ENCODE data around the gene CMIP. TPM values are rescaled to one million over a fixed set of nuclear protein-coding genes. Genes with fewer than 3 reads are reported as not detected.
"Not testable (repeated sequence)": the region's sequence is repeated elsewhere in the genome, so short reads cannot be mapped to it uniquely, and the experiment has no call there.

Gene CMIP
- total RNA-seq, 1 donor from 2014 or later, result 19.8 TPM

GRCh38 chr16:81416749-81417148, 27.9 kb upstream of the CMIP start:
- intact Hi-C loops (cut with DNase I), result no loop called here
- no peak for DNase-seq (ENCODE audit: low spot score)

- intact Hi-C loops (cut with DNase I), result no loop called here
Observed at GRCh38 chr16:81417210-81417609, 27.4 kb upstream of the CMIP start.

GRCh38 chr16:81419806-81420205, 24.8 kb upstream of the CMIP start:
- no peak for DNase-seq (ENCODE audit: low spot score)
- intact Hi-C loops (cut with DNase I), result no loop called here

More at GRCh38 chr16:81417210-81417609, 27.4 kb upstream of the CMIP start:
- DNase-seq (ENCODE audit: low spot score), result no peak

GRCh38 chr16:81421126-81421525, 23.5 kb upstream of the CMIP start:
- intact Hi-C loops (cut with DNase I), result no loop called here

GRCh38 chr16:81421536-81421935, 23.1 kb upstream of the CMIP start:
- intact Hi-C loops (cut with DNase I), result no loop called here
- no peak for DNase-seq (ENCODE audit: low spot score)

More at GRCh38 chr16:81421126-81421525, 23.5 kb upstream of the CMIP start:
- DNase-seq (ENCODE audit: low spot score), result no peak

GRCh38 chr16:81422153-81422552, 22.5 kb upstream of the CMIP start:
- intact Hi-C loops (cut with DNase I); DNase-seq (ENCODE audit: low spot score): not testable (repeated sequence)

GRCh38 chr16:81424771-81425170, 19.8 kb upstream of the CMIP start:
- intact Hi-C loops (cut with DNase I), result no loop called here
- DNase-seq (ENCODE audit: low spot score), result no peak

- intact Hi-C loops (cut with DNase I), result no loop called here
- no peak for DNase-seq (ENCODE audit: low spot score)
Observed at GRCh38 chr16:81427219-81427618, 17.4 kb upstream of the CMIP start.

- no peak for DNase-seq (ENCODE audit: low spot score)
- intact Hi-C loops (cut with DNase I), result no loop called here
Observed at GRCh38 chr16:81429045-81429521, 15.5 kb upstream of the CMIP start.

- DNase-seq (ENCODE audit: low spot score), result no peak
- intact Hi-C loops (cut with DNase I), result no loop called here
Observed at GRCh38 chr16:81431554-81432353, 12.9 kb upstream of the CMIP start.

GRCh38 chr16:81432937-81433557, 11.6 kb upstream of the CMIP start:
- intact Hi-C loops (cut with DNase I), result no loop called here
- DNase-seq (ENCODE audit: low spot score), result no peak

GRCh38 chr16:81435103-81435502, 9.5 kb upstream of the CMIP start:
- no peak for DNase-seq (ENCODE audit: low spot score)
- intact Hi-C loops (cut with DNase I), result no loop called here

- intact Hi-C loops (cut with DNase I), result no loop called here
- no peak for DNase-seq (ENCODE audit: low spot score)
Observed at GRCh38 chr16:81435567-81435966, 9.0 kb upstream of the CMIP start.

GRCh38 chr16:81436386-81436785, 8.2 kb upstream of the CMIP start:
- no peak for DNase-seq (ENCODE audit: low spot score)
- intact Hi-C loops (cut with DNase I), result no loop called here

- DNase-seq (ENCODE audit: low spot score), result no peak
- intact Hi-C loops (cut with DNase I), result no loop called here
Observed at GRCh38 chr16:81437865-81438264, 6.7 kb upstream of the CMIP start.

GRCh38 chr16:81440888-81441761, 3.5 kb upstream of the CMIP start:
- intact Hi-C loops (cut with DNase I), result loop anchor here (5.0 kb wide), 1 partner anchor 111 kb away; no protein-coding TSS in a partner anchor
- DNase-seq (ENCODE audit: low spot score), result no peak

GRCh38 chr16:81442220-81442915, 2.2 kb upstream of the CMIP start:
- DNase-seq (ENCODE audit: low spot score), result no peak

GRCh38 chr16:81442916-81443687, 1.5 kb upstream of the CMIP start:
- no peak for DNase-seq (ENCODE audit: low spot score)
- intact Hi-C loops (cut with DNase I), result loop anchor here (5.0 kb wide), 1 partner anchor 109 kb away; no protein-coding TSS in a partner anchor

More at GRCh38 chr16:81442220-81442915, 2.2 kb upstream of the CMIP start:
- intact Hi-C loops (cut with DNase I), result loop anchor here (5.0 kb wide), 1 partner anchor 110 kb away; no protein-coding TSS in a partner anchor

Measured in cardiac septum (tissue), 1 donor.